Measurements from ENCODE around the gene EBF4. TPM values are rescaled to one million over a fixed set of nuclear protein-coding genes. Genes with fewer than 3 reads are reported as not detected.
A peak's percentile ranks its signal among the peaks of the same experiment; 100 is the strongest.

EBF4 gene
- total RNA-seq, 2 donors from 2014 or later: 3.6 to 4.9 TPM

- Mint-ChIP-seq H3K27me3 (peaks cover 33% of the 10 kb centered on the region), H3K9me3 (no peaks in the 10 kb centered on the region), H3K4me1 (no peaks in the 10 kb centered on the region), H3K27ac (no peak overlapping the region), H3K36me3 (ENCODE audit: low read depth) (no peaks in the 10 kb centered on the region), H3K4me3 (no peak overlapping the region)
- peak; percentile 55 for ATAC-seq (replicated peaks)
Observed at GRCh38 chr20:2783908-2784566, 91.5 kb downstream of the EBF4 start.

DNA sequence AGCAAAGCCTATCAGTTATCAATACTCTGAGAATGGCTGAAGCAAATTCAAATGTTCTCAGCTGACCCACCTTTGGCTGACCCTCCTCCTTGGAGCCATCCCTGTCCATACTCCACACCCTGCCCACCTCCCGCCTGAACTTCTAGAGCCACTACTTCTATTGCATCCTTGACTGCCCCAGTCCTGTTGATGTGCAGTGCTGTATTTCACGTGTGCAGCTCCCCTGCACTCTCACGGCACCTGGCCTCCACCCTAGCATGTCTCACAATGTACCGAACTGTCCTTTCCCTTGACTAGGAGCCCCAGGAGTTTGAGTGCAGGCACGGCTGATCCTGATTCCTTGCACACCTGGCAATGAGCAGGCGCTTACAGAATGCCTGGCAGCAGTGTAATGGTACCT, 100.9 kb downstream of the EBF4 start:
- Mint-ChIP-seq H3K4me3 (no peak overlapping the region), H3K4me1 (no peaks in the 10 kb centered on the region), H3K36me3 (ENCODE audit: low read depth) (no peaks in the 10 kb centered on the region), H3K27ac (no peak overlapping the region), H3K9me3 (no peaks in the 10 kb centered on the region), H3K27me3 (peaks cover 39% of the 10 kb centered on the region)
- no peak for ATAC-seq (replicated peaks)

- H3K4me3 Mint-ChIP-seq: no peak overlapping the region
- H3K27ac Mint-ChIP-seq: no peak overlapping the region
- ATAC-seq (replicated peaks): no peak
- H3K36me3 Mint-ChIP-seq (ENCODE audit: low read depth): no peaks in the 10 kb centered on the region
- H3K4me1 Mint-ChIP-seq: peaks cover 4% of the 10 kb centered on the region
- peaks cover 38% of the 10 kb centered on the region for H3K27me3 Mint-ChIP-seq
- H3K9me3 Mint-ChIP-seq: no peaks in the 10 kb centered on the region
Observed at GRCh38 chr20:2794202-2794748, 101.7 kb downstream of the EBF4 start.

- Mint-ChIP-seq H3K4me1 (peaks cover 11% of the 10 kb centered on the region), H3K27me3 (peaks cover 44% of the 10 kb centered on the region), H3K27ac (no peak overlapping the region), H3K36me3 (ENCODE audit: low read depth) (no peaks in the 10 kb centered on the region), H3K9me3 (no peaks in the 10 kb centered on the region), H3K4me3 (no peak overlapping the region)
- ATAC-seq (replicated peaks): no peak
Observed at GRCh38 chr20:2794866-2795447, 102.4 kb downstream of the EBF4 start.

- Mint-ChIP-seq H3K27me3 (peaks cover 42% of the 10 kb centered on the region), H3K4me3 (no peak overlapping the region), H3K36me3 (ENCODE audit: low read depth) (no peaks in the 10 kb centered on the region), H3K27ac (no peak overlapping the region), H3K4me1 (peaks cover 13% of the 10 kb centered on the region), H3K9me3 (no peaks in the 10 kb centered on the region)
- no peak for ATAC-seq (replicated peaks)
Observed at GRCh38 chr20:2795451-2795850, 102.9 kb downstream of the EBF4 start.

- H3K4me1 Mint-ChIP-seq: peaks cover 19% of the 10 kb centered on the region
Observed at GRCh38 chr20:2796011-2796660, 103.6 kb downstream of the EBF4 start.

GRCh38 chr20:2797136-2797983, 104.8 kb downstream of the EBF4 start:
- no peak for ATAC-seq (replicated peaks)
- Mint-ChIP-seq H3K27ac (no peak overlapping the region), H3K9me3 (no peaks in the 10 kb centered on the region), H3K4me1 (peaks cover 21% of the 10 kb centered on the region), H3K27me3 (peaks cover 46% of the 10 kb centered on the region), H3K36me3 (ENCODE audit: low read depth) (no peaks in the 10 kb centered on the region), H3K4me3 (no peak overlapping the region)

More at GRCh38 chr20:2796011-2796660, 103.6 kb downstream of the EBF4 start:
- Mint-ChIP-seq H3K4me3 (no peak overlapping the region), H3K36me3 (ENCODE audit: low read depth) (no peaks in the 10 kb centered on the region), H3K27me3 (peaks cover 44% of the 10 kb centered on the region), H3K9me3 (no peaks in the 10 kb centered on the region), H3K27ac (no peak overlapping the region)
- no peak for ATAC-seq (replicated peaks)

DNA sequence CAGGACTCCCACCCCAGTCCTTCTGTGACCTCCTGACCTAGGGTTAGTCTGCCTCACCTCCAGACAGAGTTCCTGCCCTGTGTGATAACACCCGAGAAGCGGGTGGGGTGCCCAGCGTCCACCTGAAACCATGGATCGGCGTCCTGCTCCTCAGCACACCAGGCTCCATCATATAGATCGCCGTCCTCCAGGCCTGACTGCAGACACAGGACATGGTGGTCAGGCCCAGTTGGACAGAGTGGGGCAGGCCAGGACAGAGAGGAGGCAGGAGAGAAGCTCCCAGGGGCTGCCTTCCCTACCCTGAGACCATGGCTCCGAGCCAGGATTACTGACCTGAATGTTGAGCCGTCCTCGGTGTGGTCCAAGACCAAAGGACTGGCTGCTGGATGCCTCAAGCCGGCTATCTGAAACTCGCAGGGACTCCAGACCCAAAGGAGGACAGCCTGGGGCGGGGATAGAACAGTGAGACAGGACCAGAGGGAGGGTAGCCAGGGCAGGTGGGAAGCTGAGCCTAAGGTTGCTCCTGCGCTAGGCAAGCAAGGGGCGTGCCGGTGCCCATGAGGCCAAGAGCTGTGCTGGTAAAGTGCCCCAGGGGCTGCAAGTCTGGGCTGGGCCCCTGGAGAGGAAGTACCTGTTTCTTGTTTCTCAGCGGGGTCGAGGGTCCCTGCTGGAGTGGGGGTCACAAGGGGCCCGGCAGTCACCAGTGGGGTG, 105.7 kb downstream of the EBF4 start:
- Mint-ChIP-seq H3K27ac (no peak overlapping the region), H3K4me1 (peaks cover 21% of the 10 kb centered on the region), H3K4me3 (no peak overlapping the region), H3K27me3 (peaks cover 48% of the 10 kb centered on the region), H3K36me3 (ENCODE audit: low read depth) (no peaks in the 10 kb centered on the region), H3K9me3 (no peaks in the 10 kb centered on the region)
- ATAC-seq (replicated peaks): no peak

DNA sequence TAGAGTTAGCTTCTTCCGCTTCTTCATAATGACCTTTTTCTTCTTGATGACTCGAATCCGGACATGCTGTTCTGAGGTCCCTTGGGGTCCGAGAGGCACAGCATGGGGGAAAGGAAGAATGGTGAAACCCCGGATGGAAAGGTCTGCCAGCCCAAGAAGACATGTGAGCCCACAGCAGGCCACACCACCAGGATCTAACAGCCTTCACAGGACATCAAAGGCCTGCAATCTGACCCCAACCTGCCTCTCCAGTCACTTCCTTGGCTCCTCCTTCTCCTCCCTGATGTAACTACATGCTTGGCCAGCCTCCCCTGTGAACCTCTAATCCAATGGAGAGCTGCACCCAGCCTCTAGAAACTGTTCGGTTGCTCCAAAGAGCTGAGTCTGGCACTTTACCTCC, 106.2 kb downstream of the EBF4 start:
- no peak overlapping the region for H3K27ac Mint-ChIP-seq
- H3K4me1 Mint-ChIP-seq: peaks cover 21% of the 10 kb centered on the region
- no peaks in the 10 kb centered on the region for H3K9me3 Mint-ChIP-seq
- peaks cover 46% of the 10 kb centered on the region for H3K27me3 Mint-ChIP-seq
- H3K4me3 Mint-ChIP-seq: peak overlapping the region; percentile 85
- ATAC-seq (replicated peaks): no peak
- H3K36me3 Mint-ChIP-seq (ENCODE audit: low read depth): no peaks in the 10 kb centered on the region

- H3K27me3 Mint-ChIP-seq: peaks cover 51% of the 10 kb centered on the region
- H3K4me1 Mint-ChIP-seq: peaks cover 21% of the 10 kb centered on the region
- H3K36me3 Mint-ChIP-seq (ENCODE audit: low read depth): no peaks in the 10 kb centered on the region
- H3K27ac Mint-ChIP-seq: peak overlapping the region; percentile 35
- H3K4me3 Mint-ChIP-seq: peak overlapping the region; percentile 85
- H3K9me3 Mint-ChIP-seq: no peaks in the 10 kb centered on the region
- no peak for ATAC-seq (replicated peaks)
Observed at GRCh38 chr20:2799271-2799670, 106.7 kb downstream of the EBF4 start.

DNA sequence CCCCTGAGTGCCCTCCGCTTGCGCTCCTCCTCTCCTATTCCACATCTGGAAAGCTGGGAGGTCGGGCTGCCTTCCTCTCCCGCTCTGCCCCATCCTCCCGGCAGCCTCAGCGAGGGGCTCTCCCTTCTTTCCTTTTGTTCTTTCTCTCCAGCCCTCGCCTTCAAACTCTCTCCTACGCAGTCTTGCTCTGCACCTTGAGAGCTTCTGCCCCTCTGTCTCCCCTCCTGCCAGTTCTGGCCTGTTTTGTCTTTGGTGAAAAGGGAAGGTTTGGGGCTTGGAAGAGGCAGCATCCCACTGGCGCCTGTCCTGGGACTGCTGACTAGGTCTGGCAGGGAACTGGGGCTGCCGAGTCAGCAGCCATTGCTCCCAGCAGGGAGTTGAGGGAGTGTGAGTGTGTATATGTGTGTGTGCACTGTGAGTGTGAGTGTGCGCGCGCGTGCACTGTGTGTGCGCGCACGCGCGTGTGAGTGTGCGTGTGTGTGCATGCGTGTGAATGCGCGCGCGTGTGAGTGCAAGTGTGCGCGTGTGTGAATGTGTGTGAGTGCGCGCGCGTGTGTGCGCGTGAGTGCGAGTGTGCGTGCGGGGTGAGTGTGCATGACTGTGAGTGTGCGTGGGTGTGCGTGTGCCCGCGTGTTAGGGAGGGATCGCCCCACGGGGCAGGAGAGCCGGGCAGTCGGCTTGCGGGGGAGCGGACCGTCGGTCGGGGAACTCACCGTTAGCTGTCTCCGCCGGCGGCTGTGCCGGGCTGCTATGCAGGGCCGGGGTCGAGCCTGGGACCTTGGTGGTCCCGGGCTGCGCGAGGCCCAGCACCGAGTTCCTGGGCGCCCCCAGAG, 107.3 kb downstream of the EBF4 start:
- Mint-ChIP-seq H3K36me3 (ENCODE audit: low read depth) (no peaks in the 10 kb centered on the region), H3K27me3 (peaks cover 51% of the 10 kb centered on the region), H3K4me1 (peaks cover 21% of the 10 kb centered on the region), H3K9me3 (no peaks in the 10 kb centered on the region), H3K4me3 (peak overlapping the region; percentile 85), H3K27ac (peak overlapping the region; percentile 35)
- ATAC-seq (replicated peaks): peak; percentile 32

DNA sequence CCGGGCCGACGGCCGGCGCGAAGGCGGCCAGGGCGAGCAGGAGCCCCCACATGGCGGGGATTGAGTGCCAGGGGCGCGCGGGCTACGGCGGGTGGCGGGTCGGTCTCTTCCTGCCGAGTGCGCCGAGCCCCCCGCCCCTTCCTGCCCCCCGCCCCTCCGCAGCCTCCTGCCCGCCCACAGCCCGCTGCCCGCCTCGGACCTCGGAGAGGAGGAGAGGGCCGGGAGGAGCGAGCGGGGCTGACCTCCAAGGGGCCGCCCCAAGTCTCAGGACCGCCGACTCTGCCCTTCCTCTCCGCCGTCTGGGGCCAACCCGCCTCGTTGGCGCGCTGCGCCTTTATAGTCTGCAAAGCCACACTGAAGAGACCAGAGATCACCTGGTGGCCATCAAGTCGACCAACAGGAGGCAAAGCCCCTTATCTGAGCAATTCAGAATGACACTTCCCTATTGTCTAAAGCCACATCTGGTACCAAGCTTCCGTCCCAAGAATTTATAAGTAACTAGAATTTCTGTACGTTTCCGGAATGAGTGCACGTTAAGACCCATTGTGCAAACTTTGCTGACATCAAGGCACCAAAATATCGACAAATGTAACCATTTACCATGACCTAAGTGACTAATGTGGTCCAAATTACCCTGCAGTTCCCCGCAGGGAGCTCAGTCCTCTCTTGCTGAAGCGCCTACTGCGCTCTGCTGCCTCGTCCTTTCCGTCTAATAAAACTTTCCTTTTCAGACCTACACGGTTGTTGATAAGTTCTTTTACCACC, 108.1 kb downstream of the EBF4 start, which contains the start of gene CPXM1:
Gene CPXM1 (minus strand): TSS at position 107 of the 765 bp plus-strand sequence. CDS start 55 bp downstream, at position 52.
- H3K4me1 Mint-ChIP-seq: peaks cover 21% of the 10 kb centered on the region
- no peaks in the 10 kb centered on the region for H3K9me3 Mint-ChIP-seq
- H3K27ac Mint-ChIP-seq: peak within 1 kb of the TSS; percentile 35
- H3K27me3 Mint-ChIP-seq: peaks cover 51% of the 10 kb centered on the region
- ATAC-seq (replicated peaks): peak; percentile 58
- H3K36me3 Mint-ChIP-seq (ENCODE audit: low read depth): no peaks in the 10 kb centered on the region
- peak within 1 kb of the TSS; percentile 85 for H3K4me3 Mint-ChIP-seq
